ENCODE measurements around the gene CST5.
"Not testable (repeated sequence)": the region's sequence is repeated elsewhere in the genome, so short reads cannot be mapped to it uniquely, and the experiment has no call there.

The CST5 gene

GRCh38 chr20:23841693-23842092, 37.9 kb downstream of the CST5 start:
- DNase-seq (ENCODE audit: low read depth in 2 of 2) = no peak

GRCh38 chr20:23835716-23836115, 43.8 kb downstream of the CST5 start:
- DNase-seq (ENCODE audit: low read depth in 2 of 2) = no peak

- no peak for DNase-seq (ENCODE audit: low read depth in 2 of 2)
These were observed 46.6 kb downstream of the CST5 start for GRCh38 chr20:23832775-23833513.

GRCh38 chr20:23831961-23832360, 47.6 kb downstream of the CST5 start:
- not testable (repeated sequence) for DNase-seq (ENCODE audit: low read depth in 2 of 2)

- DNase-seq (ENCODE audit: low read depth in 2 of 2) = no peak
These were observed 53.0 kb downstream of the CST5 start, which contains the start of gene CST2 for GRCh38 chr20:23826541-23827021. TSS of gene CST2 (minus strand) at chr20:23826729. CDS start at chr20:23826660, 69 bp downstream.
